ENCODE results near the gene SNX25. TPM values are rescaled to one million over a fixed set of nuclear protein-coding genes. Genes with fewer than 3 reads are reported as not detected.
A peak's percentile ranks its signal among the peaks of the same experiment; 100 is the strongest.

Gene SNX25
- total and polyA plus RNA-seq, 10 of the 15 experiments (the other 5 are each of a cell fraction or from before 2014, with no cell fraction given) = 11.2 to 117 (median 62.8) TPM

GRCh38 chr4:185332575-185333464, 123.4 kb downstream of the SNX25 start (continued):
- TF ChIP-seq ZBED1 (IDR thresholded peaks at IDR 0.05; ENCODE audit: borderline replicate concordance) (peak; percentile 76; the same call in 1 of the 2 replicates), IRF4 (IDR thresholded peaks at IDR 0.05; ENCODE audit: low read depth, low read length) (peak; percentile 75), USF1 (IDR thresholded peaks at IDR 0.05; ENCODE audit: borderline replicate concordance, extremely low read length, insufficient read depth, low read depth, low read length) (no peak), SMAD1 (IDR thresholded peaks at IDR 0.05; ENCODE audit: low read depth, partially characterized antibody) (no peak), KLF5 (IDR thresholded peaks at IDR 0.05; ENCODE audit: partially characterized antibody) (no peak), LARP7 (IDR thresholded peaks at IDR 0.05) (no peak), NBN (IDR thresholded peaks at IDR 0.05) (no peak), RELA (IDR thresholded peaks at IDR 0.05; ENCODE audit: borderline replicate concordance, partially characterized antibody) (no peak), NRF1 (conservative IDR thresholded peaks at IDR 0.05; ENCODE audit: low read depth, low read length) (no peak), NFXL1 (IDR thresholded peaks at IDR 0.05; ENCODE audit: borderline replicate concordance) (no peak), GATAD2B (conservative IDR thresholded peaks at IDR 0.05; ENCODE audit: low read depth) (no peak), REST (IDR thresholded peaks at IDR 0.05; ENCODE audit: low read depth, low read length) (no peak), STAT3 (IDR thresholded peaks at IDR 0.05; ENCODE audit: low read depth, low read length) (no peak), RUNX3 (IDR thresholded peaks at IDR 0.05; ENCODE audit: low read length) (peak; percentile 91), ZNF622 (IDR thresholded peaks at IDR 0.05) (no peak), TCF12 (IDR thresholded peaks at IDR 0.05; ENCODE audit: low read depth, low read length) (peak; percentile 68; the same call in 1 of the 2 replicates), BRCA1 (IDR thresholded peaks at IDR 0.05; ENCODE audit: low read depth, low read length) (no peak), NFYB (IDR thresholded peaks at IDR 0.05; ENCODE audit: insufficient read depth, low read depth, low read length) (no peak), RB1 (IDR thresholded peaks at IDR 0.05; ENCODE audit: borderline replicate concordance) (no peak), KAT2A (conservative IDR thresholded peaks at IDR 0.05; ENCODE audit: control insufficient read depth, low read depth, low read length) (no peak), MXI1 (IDR thresholded peaks at IDR 0.05; ENCODE audit: low read depth, low read length) (no peak)
- TF ChIP-seq, protein P1, sequence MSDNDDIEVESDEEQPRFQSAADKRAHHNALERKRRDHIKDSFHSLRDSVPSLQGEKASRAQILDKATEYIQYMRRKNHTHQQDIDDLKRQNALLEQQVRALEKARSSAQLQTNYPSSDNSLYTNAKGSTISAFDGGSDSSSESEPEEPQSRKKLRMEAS (IDR thresholded peaks at IDR 0.05; ENCODE audit: low read depth, low read length) = no peak
- TF ChIP-seq, protein P2, sequence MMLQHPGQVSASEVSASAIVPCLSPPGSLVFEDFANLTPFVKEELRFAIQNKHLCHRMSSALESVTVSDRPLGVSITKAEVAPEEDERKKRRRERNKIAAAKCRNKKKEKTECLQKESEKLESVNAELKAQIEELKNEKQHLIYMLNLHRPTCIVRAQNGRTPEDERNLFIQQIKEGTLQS (IDR thresholded peaks at IDR 0.05; ENCODE audit: borderline replicate concordance, extremely low read depth, low read depth, low read length) = no peak
- TF ChIP-seq, protein P3, sequence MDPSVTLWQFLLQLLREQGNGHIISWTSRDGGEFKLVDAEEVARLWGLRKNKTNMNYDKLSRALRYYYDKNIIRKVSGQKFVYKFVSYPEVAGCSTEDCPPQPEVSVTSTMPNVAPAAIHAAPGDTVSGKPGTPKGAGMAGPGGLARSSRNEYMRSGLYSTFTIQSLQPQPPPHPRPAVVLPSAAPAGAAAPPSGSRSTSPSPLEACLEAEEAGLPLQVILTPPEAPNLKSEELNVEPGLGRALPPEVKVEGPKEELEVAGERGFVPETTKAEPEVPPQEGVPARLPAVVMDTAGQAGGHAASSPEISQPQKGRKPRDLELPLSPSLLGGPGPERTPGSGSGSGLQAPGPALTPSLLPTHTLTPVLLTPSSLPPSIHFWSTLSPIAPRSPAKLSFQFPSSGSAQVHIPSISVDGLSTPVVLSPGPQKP (IDR thresholded peaks at IDR 0.05; ENCODE audit: low read depth, low read length) = no peak
